Non-pigmented ciliary epithelial cell (primary cell): ENCODE results near the gene NELFE.
"Not testable (repeated sequence)": the region's sequence is repeated elsewhere in the genome, so short reads cannot be mapped to it uniquely, and the experiment has no call there.

ENCODE experiments used
- DNase-seq: peaks from one replicate; pipeline ENCODE4 v3.0.0-alpha.2; 2010; ENCODE audit warnings: low read depth

Gene NELFE

GRCh38 chr6:31918069-31918720 lies 40.6 kb downstream of the NELFE start:
- DNase-seq = no peak

DNA sequence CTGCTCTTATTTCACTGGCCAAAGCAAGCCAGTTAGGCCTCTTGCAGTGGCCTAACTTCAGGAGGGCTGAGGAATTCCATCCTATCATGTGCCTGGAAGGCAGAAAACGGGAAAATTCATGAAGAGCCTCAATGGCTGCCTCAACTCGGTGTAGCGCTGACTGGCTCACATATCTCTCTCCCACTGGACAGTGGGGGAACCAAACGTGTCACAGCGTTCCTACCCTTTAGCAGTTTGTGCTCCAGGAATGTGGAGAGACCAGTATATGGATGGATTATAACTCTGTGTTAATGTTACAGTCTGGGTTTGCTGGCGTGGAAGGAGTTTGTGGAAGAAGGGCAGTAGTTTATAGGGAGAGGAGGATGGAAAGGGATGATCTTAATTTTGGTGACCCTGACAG lies 43.0 kb downstream of the NELFE start:
- DNase-seq = no peak

- no peak for DNase-seq
Measured at GRCh38 chr6:31915351-31915750, 43.4 kb downstream of the NELFE start.

DNA sequence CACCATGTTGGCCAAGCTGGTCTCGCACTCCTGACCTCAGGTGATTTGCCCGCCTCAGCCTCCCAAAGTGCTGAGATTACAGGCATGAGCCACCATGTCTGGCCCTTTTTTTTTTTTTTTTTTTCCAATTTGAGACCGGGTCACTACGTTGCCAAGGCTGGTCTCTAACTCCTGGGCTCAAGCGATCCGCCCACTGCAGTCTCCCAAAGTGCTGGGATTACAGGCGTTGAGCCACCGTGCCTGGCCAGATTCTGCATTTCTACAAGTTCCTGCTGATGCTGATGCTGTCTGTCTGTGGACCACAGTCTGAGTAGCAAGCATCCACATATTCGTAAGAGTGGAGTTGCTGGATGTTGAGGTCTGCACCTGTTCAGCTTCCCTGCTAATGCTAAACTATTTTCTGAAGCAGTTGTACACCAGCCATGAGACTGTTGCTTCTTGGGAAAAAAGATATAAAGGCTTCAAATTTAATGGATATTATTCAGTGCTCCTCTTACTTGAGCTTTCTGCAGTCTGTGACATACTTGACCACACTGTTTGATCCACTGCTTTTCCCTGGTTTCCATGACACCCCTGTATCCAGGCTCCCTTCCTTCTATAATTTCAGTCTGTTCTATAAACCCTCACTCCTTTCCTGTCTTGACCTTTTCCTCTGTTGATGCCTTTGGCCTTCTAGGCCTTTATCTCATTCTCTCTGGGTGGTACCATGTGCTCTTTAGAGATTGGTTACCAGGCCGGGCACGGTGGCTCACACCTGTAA lies 46.8 kb downstream of the NELFE start:
- DNase-seq = no peak

DNA sequence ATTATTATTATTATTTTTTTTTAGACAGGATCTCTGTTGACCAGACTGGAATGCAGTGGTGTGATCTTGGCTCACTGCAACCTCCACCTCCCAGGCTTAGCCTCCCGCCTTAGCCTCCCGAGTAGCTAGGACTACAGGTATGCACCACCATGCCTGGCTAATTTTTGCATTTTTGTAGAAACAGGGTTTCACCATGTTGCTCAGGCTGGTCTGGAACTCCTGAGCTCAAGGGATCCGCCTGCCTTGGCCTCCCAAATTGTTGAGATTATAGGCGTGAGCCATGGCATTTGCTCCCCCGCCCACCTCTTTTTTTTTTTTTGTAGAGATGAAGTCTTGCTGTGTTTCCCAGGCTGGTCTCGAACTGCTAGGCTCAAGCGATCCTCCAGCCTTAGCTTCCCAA lies 49.5 kb downstream of the NELFE start:
- not testable (repeated sequence) for DNase-seq

DNA sequence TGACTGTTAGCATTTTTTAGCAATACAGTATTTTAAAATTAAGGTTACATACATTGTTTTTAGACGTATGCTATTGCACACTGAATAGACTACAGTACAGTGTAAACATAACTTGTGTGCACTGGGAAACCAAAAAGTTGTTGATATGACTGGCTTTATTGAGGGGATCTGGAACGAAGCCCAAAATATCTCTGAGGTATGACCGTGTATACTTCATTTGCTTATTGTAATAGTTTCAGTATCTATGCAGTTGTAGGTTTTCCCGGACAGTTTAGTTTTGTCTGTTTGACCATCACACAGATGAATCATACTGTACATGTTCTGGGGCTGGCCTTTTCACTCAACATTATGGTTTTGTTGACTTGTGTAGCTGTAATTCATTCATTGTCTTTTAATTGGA lies 50.0 kb downstream of the NELFE start:
- peak; percentile 60 for DNase-seq

- not testable (repeated sequence) for DNase-seq
Measured at GRCh38 chr6:31908255-31908654, 50.5 kb downstream of the NELFE start.

GRCh38 chr6:31907158-31907813 lies 51.5 kb downstream of the NELFE start:
- no peak for DNase-seq

GRCh38 chr6:31906727-31907126 lies 52.0 kb downstream of the NELFE start:
- DNase-seq = not testable (repeated sequence)

GRCh38 chr6:31906122-31906521 lies 52.6 kb downstream of the NELFE start:
- no peak for DNase-seq

- DNase-seq = no peak
Measured at GRCh38 chr6:31905041-31905440, 53.7 kb downstream of the NELFE start.

- no peak for DNase-seq
Measured at GRCh38 chr6:31903957-31904356, 54.8 kb downstream of the NELFE start.
